HUDEP-2 (cell line): ENCODE measurements around the gene PDE2A.

Source experiments
- DNase-seq, 76 experiments: peaks; one replicate each; lab custom pipeline; 2025; ENCODE audit not compliant: unreplicated experiment in 76 of 76; lab: John Stamatoyannopoulos, UW

The PDE2A gene

GRCh38 chr11:72595292-72595684, 78.9 kb downstream of the PDE2A start:
- DNase-seq = no peak

DNA sequence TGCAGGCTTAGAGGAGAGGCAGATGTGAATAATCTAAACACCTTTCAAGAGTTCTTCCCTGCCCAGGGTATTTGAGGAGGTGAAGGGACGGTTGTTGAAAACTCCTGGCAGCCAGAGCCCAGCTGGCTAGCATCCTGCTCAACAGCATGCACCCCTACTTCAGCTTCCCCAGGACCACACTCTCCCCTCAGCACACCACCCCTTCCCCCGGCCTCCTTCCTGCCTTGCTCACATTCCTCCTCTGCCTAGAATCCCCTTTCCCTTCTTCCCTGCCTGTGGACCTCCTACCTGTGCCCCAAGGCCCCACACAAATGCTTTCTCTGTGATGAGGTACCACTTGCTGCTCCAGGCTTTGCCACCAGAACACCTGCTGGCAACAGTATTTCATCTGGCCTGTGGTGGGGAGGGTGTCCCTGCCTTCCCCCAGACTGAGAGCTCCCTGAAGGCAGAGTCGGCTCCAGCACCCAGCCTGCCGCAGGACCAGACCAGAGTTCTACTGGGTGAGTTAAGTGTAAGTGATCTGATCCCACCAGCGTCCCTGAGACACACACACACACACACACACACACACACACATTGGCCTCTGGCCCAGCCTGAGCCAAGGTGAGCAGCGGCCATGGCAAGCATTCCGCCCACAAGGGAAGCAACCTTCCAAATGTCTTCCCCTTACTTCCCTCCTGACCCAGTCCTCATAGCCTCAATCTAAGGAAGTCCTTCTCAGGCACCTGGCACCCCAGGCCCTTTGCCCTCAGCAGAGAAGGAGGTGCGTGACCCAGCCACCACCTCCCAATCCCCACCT, 79.5 kb downstream of the PDE2A start:
- no peak for DNase-seq

GRCh38 chr11:72592698-72593495, 81.3 kb downstream of the PDE2A start:
- DNase-seq = no peak

GRCh38 chr11:72591785-72592502, 82.3 kb downstream of the PDE2A start:
- DNase-seq = no peak

DNA sequence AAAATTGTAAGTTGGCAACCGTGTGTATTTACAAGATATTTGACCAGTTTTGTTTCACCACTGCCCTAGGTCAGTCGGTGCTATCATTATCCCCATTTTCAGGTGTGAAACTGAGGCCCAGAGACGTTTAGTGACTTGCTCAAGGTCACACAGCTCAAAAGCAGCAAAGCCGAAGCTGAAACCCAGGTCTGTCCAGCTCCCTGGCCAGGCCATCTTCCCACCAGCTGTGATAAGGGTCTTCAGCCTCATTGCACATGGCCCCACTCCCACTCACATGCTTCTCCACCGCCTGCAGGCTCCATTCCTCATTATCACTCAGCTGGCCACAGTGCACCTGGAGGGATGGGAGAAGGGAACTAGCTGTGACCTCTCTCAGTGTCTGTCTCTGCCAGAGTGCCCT, 83.2 kb downstream of the PDE2A start:
- no peak for DNase-seq

DNA sequence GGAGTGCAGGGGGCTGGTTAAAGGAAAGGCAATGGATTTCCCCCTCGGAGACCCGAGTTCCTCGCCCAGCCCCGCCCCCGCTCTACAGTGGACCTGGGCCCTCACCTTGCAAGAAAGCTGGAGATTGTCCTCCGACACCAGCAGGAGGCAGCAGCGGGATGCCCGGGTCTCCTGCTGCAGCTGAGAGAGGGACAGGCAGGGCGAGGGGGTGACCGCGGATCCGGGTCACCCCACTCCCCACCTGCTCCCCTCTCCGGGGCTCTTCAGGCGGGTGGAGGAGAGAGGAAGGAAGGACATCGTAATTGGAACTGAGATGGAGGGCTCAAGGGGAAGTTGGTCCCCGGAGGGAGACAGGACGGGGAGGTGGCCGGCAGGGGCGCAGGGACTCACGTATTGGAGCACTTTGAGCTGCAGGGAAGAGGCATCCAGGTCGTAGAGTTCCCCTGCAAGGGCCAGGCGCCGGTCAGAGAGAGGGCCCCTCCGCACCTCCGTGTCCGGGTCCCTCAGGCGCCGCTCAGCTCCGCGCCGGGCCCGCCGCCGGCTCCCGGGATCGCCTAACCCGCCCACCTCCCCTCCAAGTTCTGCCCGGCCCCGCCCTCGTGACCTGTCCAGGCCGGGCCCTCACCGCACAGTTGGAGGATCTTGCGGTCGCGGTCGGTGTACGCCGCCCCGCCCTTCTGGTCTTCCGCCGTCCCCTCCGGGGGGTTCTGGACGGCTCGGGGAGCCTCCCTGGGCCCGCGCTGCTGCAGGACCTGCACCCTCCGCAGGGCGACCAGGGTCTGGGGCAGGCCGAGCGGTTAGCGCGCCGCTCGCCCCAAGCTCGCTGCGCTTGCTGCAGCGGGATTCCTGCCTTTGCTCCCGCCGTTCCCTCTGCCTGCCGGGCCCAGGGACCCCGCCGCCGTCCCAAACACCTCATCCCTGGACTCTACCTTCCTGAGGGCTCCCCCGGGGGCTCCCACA, 84.1 kb downstream of the PDE2A start:
- peak in 10 of 76 experiments; percentile 2 to 23 (median 12) for DNase-seq

DNA sequence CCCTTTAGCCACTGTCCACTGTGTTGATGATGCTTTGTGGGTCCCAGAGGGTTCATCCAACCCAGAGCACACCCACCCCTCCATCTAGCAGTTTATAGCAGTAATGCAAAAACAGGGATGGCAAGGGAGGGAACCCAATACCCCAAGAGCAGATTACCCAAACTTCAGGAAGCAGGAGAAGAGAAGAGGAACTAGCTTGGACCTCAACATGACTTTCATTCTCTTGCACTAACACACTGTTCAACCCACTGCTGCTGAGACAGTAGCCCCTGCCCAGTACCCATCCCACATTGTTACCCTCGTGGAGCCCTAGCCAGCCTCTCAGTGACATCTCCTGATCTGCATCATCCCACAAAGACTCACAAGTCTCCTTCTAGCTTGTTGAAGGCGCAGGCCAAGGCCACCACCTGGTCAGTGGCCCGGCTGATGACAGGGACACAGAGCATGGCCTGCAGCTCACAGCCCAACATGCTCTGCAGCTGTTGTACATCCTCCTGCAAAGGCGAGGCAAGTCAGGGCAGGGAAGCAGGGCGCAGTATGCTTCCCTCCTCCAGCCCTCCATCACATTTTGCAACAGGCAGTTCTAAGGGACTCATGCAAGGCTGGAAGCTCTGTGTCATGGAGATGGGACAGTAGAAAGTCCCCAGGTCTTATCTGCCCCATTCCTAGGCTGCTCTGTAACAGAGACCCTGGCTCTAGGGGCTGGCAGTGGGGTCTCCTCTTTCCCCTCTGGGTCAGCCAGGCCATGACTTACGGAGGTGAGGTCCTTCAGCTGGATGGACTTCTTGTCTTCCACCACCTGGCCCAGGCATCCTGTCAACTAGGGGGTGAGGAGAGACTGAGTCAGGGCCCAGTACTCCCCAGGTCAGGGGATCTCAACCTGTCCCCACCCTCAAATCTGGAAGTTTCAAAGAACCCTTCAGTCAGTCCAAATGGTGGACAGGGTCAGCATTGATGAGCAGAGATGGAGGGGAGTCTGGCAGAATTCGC, 85.5 kb downstream of the PDE2A start:
- no peak for DNase-seq

DNA sequence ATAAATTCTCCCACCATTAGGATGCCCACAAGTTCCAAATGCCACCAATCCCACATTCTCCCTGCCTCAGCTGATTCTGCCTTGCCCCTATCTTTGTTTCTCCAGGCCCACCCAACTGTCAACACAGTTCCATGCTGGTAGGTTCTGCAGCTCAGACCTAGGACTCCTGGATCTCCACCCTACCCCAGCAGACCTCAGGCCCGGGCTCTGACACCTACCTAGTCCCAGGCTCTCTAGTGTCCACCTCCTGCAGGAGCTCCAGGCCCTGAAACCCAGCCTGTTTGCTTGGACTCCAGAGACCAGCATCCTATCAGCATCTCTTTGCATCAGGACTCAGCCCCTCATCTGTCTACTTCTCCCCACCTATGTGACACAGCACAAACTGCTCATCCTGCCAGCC, 86.5 kb downstream of the PDE2A start:
- no peak for DNase-seq

DNA sequence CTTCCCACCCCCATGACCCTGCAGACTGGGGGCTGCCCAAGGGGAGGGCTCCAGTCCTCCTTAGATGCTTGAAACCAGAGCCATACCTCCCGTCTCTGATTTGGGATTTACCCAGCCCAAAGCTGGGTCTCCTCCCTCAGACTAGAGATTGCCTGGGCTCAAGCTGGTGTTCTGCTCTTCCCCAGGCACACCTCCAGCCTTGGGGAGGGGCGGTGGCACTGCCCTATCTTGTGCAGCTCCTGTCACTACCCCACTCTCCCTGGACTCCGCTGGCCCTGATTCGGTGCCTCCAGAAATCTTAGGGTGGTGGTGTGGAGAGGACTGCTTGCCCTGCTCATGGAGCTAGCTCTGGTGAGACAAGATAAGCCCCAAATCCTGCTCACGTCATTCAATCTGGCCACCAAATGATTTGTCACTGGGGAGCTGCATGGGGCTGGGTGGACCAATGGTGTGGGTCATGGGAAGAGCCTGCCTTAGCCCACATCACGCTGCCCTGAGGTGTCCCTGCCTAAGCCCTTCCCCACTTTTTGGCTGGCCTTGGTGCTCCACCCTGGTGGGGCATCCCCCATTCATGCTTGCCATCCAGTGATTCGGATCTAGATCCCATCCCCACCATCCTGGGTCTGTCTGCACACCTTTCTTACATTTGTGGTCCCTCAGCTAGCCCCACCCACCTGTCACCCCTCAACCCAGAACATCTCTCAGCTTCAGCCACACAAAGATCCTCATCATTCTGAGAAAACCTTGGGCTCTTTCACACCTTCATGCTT, 87.7 kb downstream of the PDE2A start:
- DNase-seq = peak in 24 of 76 experiments; percentile 4 to 66 (median 28)

DNA sequence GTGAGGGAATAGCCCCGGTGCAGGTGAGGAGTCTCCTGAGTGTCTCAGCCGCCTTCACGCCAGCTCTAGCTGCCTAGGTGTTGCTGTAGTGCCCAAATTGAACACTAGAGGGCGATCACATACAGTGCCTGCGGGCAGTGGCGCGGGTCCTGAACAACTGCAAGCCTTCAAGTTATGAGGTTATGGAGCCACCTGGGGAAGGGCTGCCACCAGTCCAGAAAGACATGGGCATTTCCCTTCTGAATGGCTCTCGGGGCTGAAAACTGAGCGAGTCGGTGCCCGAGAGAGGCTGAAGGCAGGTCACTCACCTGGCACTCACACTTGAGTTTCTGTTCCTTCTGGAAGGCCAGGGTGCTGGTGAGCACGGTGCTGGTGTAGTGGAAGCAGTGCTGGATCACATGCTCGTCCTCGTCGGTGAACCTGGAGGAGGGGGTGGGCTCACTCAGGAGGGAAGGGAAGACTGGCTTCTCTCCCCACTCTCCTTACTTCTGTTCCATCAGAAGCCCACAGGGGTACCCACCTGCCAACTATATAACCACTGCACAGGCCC, 88.4 kb downstream of the PDE2A start:
- DNase-seq = peak in 50 of 76 experiments; percentile 3 to 73 (median 32)

DNA sequence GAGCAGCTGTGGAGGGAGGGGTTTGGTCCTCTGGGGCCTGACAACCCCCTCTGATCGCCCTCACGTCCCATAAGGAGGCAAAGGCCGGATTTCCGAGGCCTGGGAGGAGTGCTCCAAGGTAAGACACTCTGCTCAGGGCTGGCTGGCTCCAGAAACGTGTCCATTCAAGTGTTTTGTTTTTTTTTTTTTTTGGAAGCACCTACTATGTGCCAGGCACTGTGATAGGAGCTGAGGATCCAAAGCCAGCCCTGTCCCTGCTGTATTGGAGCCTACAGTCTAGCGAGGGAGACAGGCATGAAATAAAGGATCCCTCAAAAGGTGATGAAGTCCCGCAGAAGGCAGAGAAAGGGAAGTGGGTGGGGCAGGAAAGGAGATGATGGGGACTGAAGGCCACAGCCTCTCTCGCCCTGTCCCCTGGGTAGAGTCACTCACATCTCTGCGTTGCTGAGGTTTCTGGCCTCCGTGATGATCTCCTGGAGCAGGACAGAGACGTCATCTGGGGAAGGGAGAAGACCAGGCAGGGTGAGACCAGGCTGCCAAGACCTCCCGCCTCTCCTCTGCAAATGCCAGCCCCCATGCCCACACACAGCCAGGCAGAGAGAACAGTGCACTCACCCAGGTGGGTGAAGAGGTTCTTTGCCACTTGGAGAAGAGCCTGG, 89.2 kb downstream of the PDE2A start:
- DNase-seq = no peak

DNA sequence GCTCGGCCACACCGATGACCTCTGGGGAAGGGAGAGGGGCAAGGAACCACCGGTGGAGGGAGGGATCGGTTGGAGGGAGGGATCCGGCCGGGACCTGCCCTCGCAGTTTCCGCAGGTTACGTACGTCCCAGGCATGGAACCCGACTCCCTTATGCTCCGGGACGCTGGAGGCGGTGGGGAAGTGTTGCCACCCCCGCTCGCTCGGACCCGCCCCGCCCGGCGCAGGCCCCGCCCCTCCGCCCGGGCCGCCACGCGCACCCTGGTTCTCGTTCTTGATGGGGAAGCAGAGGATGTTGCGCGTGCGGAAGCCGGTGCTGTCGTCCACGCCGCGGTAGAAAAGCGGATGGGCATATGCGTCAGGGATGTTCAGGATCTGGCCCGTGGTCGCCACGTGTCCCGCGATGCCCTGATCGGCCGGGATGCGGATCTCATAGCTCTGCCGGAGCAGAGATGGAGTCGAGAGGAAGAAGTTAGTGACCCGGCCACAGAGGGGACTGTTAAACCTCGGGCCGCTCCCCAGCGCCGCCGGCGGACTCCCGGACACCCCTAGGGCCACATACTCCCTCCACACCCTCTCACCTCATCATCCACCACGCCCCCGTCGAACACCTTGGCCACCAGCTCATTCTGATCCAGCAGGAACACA, 89.8 kb downstream of the PDE2A start:
- peak in 2 of 76 experiments; percentile 6 to 17 for DNase-seq

DNA sequence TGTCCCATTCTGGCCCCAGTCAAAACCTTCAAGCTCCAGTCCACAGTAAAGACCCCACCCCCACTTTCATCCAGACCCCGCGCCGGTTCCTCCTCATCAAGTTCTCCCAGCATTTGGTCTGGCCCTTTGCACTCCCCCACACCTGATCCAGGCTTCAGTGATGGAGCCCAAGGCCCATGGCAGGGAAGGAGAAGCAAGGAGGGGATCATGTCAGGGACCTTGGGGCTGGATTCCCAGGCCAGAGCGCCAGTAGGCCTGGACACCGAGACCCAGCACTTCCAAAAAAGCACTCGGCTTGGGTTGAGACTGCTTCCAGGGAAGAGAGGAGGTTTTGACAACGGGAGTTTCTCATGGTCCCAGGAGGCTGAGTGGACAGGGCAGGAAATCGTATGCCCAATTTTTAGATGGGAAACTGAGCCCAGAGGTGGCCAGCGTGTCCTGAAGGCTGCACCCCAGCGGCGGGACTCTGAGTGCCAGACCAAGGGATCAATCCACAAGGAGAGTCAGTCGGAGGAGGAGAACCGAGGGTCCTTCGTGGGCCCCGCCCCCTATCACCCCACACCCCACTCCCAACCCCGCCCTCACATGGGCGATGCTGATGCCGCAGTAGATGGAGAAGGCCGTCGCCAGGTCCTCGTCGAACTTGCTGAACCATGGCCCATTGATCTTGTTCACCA, 90.5 kb downstream of the PDE2A start:
- DNase-seq = no peak

GRCh38 chr11:72583177-72583553, 91.1 kb downstream of the PDE2A start:
- DNase-seq = no peak

DNA sequence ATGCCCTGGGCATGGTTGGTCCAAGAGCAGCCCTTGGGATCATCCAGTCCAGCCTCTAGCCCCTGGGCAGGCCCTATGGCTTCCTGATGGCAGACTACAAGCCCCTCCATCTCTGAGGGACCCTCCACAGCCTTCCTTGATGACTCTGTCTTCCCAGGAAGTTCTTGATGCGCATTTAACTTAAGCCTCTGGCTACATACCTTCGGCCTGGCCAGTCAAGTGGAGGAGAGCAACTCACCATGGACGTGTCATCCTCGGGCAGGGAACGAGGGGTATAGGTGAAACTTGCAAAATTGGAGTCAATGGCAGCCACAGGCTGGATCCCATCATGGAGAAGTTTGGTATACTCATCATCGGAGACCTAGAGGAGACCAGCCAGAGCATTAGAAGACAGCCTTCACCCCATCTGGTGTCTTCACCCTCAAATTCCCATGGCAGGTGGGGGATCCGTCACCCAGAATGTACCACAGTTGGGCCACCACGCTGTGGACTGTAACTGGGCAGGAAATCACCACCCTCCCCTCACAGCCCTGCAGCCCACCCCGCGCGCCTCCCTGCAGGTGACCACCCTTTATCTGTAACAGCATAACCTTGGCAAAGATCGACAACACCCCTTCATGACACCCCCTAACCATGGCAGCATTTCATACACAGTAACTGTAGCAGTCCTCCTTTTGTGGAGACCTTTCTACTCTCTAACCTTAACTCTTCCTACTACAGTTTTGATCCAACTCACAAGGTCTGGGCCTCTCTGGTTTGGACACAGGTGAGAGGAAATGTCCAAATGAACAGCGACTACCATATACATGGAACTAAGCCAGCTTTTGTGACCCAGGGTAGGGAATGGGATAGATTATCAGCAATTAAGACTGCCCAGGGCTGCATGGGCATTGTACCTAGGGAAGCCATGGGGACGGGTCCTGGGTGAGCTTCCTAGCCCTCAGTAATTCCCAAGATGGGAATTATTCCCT, 91.7 kb downstream of the PDE2A start:
- no peak for DNase-seq
